HG02852 (cell line): ENCODE results near the gene PA2G4.

ENCODE experiments used
- ATAC-seq: cut with Tn5 transposase; IDR thresholded peaks from one replicate; pipeline ENCODE4 v1.9.1; 2021; ENCODE audit warnings: mild to moderate bottlenecking, moderate library complexity; ENCODE audit not compliant: unreplicated experiment

The PA2G4 gene

DNA sequence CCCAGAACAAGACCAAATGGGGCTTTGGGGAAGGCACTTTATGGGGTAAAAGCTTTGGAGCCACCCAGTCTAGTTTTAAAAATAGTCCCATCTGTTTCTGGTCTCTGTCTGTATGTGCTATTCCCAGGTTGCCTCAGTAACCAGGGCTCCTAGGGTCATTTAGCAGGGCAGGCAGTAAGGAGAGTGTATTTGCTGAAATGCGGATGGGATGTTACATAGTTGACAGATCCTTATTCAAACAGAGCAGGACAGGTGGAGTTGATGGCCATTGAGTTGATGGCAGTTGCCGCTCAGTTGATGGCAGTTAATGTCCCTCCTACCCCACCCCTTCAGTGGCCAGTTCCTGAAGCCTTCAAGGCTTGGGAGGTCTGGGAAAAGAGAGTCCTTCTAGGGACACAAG, 18.3 kb downstream of the PA2G4 start:
- ATAC-seq: no peak

DNA sequence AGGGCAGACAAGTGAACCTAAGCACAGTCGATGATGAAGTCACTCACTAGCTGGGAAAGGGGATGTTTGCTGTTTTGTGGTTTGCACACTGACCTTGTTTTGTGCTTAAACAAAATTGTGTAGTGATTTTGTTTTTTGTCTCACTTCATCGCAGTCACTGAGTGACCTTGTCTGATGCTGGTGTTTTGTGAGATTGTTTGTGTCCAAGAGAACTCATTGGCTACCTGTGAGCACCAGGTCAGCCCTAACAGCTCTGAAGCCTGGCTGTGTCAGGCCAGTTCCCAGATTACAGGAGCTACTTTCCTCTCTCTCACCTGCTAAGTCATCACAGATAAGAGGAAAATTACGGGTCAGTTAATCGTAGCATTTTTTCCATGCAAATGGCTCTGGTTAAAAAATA, 19.8 kb downstream of the PA2G4 start:
- ATAC-seq: no peak

DNA sequence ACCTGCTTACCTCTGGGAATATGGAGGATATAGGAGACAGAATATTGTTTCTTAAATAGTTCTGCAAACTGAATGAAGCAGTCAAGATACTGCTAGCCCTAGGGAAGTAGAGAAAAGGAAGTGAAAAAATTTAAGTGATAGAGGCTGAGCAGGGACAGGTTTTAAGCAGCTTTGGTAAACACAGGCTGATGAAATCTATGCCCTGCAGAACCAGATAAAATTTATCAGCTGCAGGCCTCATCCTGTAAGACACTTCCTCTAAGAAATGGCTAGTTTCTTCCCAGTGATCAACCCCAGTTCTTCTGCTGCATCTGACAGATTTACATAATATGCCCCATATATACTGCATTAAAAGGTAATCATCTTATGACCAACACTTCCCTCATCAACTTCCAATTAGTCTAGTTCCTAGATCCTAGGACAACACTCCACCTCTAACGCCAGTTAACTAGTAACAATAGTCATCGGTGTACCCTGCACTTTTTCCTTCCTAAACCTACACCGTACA, 22.4 kb downstream of the PA2G4 start:
- ATAC-seq: no peak

DNA sequence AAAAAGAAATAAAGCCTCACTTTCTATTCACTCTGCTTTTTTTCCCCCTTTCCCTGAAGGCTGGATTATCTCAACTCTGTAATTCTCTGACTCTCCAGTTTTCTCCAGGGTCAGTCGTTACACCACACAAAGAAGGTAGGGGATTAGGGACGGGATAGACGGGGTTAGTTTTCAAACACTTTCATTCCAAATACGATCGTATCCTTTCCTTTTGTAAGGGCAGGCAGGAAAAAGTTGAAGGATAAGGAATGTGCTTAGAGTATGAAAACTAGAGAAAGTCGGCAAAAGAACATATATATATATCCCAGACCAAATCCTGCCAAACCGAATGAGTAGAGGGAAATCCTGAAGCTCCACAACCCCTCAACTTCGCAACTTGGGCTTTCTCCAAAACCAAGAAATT, 23.1 kb downstream of the PA2G4 start:
- ATAC-seq: no peak

DNA sequence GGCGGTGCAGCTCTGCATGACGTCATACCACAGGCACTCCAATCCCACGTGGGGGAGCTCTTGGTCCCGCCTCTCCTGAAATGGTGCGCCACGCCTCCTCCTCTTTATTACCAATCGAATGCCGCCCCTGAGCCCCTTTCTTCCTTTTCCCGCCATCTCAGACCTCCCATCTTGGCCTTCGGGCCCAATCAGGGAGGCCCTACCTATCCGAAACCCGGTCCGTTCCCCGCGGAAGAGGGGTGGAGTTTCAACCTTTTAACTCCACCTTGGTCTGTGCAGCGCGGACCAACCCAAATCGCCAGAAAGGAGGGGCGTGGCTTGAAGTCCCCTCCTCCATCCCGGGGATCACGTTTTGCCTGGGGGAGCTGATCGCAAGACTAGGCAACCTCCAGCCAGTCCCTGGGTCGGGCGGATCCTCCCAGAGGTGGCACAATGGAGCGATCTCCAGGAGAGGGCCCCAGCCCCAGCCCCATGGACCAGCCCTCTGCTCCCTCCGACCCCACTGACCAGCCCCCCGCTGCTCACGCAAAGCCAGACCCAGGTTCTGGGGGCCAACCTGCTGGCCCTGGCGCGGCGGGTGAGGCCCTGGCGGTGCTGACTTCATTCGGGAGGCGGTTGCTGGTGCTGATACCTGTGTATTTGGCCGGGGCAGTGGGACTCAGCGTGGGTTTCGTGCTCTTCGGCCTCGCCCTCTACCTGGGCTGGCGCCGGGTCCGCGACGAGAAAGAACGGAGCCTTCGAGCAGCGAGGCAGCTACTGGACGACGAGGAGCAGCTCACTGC, 23.7 kb downstream of the PA2G4 start, which contains the start of gene ESYT1:
Gene ESYT1 (plus strand): TSS at position 380 of the 782 bp plus-strand sequence. CDS start 53 bp downstream, at position 433.
- ATAC-seq: peak; percentile 89

DNA sequence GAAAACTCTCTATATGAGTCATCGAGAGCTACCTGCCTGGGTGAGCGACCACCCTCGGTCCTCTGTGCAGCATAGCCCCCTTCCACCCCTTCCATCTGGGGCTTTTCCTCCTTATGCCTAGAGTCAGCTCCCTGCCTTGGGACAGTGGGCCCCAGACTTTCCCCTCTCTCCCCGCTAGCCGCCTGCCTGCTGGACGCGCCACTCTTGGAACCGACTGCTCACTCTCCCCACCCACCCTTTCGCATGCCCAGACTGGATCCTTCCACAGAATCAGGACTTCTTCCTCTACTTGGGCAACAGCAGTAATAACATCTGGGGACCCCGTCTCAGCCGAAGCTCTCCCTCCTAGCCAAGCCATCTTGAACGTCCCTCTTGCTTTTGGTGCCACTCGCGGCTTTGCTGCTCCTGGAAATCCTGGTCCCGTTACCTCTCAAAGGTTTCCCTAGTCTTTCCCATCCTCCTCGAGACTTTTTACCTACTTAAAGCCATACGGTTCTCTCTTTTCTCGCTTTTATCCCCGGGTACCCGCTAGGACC, 24.4 kb downstream of the PA2G4 start:
- ATAC-seq: no peak

DNA sequence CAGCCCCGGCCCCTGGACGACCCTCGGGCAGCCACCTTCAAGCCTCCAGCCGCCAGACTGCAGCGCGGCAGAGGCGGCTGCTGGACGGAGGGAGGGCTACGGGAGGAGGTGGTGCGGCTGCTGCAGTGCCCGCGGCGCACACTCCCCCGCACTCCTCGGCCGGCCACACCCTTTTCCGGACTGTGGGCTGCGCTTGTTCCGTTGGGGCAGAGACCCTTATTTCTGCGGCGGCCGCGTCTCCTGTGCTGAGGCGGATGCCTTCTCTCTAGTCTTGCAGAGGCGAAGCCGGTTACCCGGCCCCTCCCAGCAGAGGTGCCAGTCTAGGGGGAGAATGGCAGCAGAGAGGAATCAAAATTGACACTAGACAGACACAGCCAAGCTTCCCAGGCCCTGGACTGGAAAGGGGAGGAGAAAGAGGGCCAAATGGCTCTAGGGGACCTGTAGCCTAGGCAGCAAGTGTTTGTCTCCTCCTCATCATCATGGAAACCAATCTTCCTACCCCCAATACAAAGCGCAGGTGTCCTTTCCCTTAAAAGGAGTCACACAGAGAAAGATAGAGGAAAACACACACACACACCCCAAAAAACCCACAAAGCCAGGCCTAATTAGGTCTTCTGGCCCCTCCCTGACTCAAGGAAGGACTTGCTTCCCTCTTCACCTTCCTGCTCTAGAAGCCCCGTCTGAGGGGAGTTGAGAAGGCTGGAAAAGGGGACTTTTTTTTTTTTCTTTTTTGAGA, 25.0 kb downstream of the PA2G4 start:
- ATAC-seq: peak; percentile 26

DNA sequence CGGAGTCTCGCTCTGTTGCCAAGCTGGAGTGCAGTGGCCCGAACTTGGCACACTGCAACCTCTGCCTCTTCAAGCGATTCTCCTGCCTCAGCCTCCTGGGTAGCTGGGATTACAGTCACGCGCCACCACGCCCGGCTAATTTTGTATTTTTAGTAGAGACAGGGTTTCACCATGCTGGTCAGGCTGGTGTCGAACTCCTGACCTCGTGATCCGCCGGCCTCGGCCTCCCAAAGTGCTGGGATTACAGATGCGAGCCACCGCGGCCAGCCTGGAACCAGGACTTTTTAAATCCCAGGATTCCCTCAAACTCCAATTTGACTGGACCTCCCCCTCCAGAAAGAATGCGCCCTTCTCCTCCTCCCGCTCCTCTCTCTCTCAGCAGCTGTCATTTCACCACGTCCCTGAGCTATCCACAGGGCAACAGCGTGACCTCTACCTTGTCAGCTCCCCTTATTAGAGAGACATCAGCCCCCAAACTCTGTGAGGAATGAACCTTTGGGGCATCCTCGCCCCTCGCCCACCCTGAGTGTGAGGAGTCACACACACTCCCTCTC, 25.7 kb downstream of the PA2G4 start:
- no peak for ATAC-seq

DNA sequence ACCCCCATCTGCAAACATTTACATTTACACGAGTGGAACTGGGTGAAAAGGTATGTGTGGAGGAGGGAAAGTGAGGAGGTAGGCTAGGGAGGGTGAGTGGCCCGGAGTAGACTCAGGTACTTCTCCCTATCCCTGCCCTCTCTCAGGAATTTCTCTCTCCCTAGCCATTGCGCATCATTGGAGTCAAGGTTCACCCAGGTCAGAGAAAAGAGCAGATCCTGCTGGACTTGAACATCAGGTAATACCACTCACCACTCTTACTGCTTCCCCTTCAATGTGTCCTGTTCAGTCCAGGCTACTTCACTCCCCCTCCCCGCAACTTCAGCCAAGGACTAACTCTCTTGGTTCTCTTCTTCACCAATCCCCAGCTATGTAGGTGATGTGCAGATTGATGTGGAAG, 26.5 kb downstream of the PA2G4 start:
- no peak for ATAC-seq

DNA sequence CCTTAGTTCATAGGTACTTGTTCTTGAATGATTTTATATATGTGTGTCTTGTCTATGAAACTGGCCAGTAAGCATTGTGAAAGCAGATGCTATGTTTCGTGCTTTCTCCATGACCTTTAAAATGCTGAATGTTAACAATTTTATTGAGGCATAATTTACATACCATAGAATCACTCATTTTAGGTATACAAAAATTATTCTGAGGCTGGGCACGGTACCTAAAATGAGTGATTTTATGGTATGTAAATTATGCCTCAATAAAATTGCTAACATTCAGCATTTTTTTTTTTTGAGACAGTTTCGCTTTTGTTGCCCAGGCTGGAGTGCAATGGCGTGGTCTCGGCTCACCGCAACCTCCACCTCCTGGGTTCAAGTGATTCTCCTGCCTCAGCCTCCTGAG, 30.5 kb downstream of the PA2G4 start:
- no peak for ATAC-seq

DNA sequence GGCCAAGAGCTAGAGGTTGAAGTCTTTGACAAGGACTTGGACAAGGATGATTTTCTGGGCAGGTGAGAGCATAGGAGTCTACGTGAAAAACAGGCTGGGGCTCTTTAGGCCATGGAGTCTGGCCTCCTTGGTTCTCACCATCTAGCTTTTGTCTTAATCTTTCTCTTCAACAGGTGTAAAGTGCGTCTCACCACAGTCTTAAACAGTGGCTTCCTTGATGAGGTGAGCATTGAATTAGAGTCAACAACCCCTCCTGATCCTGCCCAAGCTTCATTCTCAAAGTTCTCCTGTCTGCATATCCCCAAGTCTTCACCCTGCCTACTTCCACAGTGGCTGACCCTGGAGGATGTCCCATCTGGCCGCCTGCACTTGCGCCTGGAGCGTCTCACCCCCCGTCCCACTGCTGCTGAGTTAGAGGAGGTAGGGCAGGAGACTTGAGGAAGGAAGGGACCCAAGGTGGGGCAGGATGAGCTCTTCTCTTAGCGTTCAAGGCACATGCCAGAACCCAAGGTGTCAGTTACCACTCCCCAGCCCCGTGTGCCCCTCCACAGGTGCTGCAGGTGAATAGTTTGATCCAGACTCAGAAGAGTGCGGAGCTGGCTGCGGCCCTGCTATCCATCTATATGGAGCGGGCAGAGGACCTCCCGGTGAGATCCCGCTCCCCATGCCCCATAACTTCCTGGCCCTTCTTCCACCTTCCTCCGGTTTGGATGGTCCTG, 33.7 kb downstream of the PA2G4 start:
- ATAC-seq: no peak

DNA sequence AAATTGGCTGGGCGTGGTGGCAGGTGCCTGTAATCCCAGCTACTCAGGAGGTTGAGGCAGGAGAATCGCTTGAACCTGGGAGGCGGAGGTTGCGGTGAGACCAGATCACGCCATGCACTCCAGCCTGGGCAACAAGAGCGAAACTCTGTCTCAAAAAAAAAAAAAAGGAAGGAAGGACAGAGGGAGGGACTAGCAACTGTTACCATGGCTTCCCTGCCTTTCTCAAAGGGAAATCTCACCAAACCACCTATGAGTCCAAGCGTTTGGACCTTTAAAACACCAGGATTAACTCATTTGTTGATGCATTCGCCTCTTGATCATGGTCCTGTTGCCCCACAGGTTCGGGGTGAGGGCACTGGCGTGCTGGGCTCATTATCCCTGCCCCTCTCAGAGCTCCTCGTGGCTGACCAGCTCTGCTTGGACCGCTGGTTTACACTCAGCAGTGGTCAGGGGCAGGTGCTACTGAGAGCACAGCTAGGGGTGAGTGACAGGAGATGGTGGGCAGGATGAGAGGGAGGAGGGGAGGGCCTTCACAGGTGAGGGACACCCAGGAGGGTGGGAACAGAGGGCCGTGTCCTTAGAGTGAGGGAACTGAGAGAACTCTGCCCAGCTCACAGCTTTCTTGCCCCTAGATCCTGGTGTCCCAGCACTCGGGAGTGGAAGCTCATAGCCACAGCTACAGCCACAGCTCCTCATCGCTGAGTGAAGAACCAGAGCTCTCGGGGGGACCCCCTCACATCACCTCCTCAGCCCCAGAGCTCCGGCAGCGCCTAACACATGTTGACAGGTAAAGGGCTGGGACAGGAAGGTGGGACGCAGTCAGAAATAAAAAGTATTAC, 37.8 kb downstream of the PA2G4 start:
- ATAC-seq: no peak

DNA sequence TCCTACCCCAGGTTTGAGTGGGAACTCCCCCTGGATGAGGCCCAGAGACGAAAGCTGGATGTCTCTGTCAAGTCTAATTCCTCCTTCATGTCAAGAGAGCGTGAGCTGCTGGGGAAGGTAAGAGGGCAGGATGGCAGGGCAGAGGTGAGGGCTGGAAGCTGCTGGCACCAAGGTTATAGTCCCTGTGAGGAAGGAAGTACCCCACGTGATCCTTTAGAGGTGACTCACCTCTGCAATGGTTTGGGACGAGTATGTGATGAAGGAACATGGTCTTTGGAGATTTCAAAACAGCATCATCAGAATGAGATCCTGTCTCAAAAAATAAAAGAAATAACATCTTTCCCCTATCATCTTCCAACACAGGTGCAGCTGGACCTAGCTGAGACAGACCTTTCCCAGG, 38.9 kb downstream of the PA2G4 start:
- no peak for ATAC-seq

DNA sequence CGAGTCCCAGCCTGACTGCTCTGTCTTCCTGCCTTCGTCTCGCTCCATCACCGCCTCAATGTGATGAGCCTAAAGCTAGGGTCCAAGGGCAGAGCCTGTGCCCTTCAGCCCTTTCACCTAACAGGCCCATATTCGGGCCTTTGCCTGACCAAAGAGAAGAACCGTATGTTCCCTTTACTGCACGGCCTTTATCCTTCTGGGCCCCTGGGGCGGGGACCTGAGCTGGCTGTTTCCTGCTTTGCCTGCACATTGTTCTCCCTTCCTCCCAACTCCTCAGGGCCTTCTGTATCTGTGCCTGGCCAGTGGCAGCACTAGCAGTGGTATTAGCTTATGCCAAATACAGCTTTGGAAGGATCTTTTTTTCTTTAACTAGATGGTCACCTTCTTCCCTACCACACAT, 39.5 kb downstream of the PA2G4 start:
- ATAC-seq: no peak

DNA sequence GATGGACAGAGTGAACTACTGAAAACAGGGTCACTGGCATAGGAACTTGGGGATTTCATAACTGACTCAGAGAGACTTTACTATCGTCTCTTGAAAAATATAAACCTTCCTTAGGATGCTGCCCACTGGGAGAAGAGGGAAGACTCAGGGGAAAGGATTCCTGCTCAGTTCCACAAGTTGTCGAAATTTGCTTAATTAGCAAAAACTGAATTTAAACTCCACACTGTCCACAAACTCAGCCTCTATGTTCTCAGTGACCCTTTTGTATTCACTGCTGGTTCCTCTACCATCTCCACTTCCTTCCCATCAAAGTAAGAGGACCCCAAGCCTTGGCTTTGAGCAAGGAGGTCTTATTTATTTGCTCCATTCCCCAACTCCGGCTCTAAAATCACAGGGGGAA, 40.9 kb downstream of the PA2G4 start:
- no peak for ATAC-seq

DNA sequence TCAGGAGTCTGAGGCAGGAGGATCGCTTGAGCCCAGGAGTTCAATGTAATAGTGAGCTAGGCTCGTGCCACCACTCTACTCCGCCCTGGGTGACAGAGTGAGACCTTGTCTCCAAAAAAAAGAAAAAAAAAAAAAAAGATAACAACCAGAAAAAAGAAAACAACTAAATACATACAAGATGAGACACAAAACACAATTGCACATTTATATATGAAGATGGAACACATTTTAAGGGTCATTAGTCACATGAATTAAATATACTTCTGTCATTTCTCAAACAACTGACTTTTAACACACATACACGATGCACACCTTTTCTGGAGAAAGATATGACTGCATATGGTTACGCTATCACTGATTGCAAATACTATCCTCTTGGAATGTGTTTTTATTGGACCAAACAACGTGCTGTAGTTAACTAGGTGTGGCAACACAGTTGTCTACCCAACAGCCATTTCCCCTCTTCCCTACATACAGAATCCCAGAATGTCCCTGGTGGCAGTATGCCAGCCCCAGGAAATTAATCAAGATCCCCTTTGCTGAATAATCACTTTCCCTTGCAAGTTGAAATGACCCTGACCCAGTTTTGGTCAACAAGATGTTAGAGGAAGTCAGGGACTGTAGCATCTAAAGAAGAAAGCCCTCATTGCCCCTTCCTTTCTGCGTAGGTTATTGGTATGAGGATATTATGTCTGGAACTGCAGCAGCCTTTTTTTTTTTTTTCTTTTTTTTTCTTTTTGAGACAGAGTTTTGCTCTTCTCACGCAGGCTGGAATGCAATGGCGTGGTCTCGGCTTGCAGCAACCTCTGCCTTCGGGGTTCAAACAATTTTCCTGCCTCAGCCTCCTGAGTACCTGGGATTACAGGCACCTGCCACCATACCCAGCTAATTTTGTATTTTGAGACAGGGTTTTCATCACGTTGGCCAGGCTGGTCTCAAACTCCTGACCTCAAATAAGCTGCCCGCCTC, 42.4 kb downstream of the PA2G4 start:
- no peak for ATAC-seq

DNA sequence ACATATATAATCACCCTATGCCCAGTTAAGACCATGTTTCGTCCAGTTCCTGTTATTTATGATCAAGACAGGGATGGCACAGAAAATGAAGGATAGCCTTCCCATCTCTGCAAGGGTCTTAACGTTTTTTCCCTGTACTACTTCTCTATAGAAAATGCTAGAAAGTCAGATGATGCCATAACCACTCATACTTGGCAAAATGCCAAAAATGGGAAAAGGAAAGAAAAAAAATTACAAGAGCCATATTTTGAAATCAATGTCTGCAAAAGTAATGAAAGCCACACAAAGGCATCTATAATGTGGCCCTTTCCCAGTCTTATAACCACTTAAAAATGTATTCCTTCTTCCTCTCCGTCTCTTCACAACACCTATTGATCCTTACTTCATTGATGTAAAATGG, 46.2 kb downstream of the PA2G4 start:
- no peak for ATAC-seq

DNA sequence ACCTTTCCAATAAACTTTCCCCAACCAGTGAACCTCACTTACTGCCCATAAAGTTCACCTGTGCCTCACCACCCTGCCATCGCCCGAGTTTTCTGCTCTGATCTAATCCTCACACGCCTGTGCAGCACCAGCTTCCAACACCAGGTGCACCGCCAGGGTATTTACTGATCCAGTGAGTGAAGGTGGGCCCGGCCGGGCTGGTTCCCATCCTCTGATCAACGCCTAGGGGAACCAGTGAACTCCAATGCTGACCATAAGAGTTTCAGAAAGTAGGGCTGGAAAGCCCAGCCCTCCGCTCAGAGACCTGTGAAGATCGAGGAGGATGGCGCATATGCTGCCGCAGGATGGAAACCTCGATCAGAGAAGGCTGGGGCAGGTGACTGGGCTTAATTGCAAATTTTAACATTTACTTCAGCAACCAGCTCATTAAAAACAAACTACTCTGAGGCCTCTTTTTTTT, 47.3 kb downstream of the PA2G4 start:
- peak; percentile 37 for ATAC-seq
